Astrocyte (in vitro differentiated cells and primary cell): Measurements from ENCODE around the gene SLCO4A1.

ENCODE experiments used
- EZH2 ChIP-seq: IDR thresholded peaks from 2 replicates; pipeline ENCODE4 v1.6.1; 2012; ENCODE audit warnings: mild to moderate bottlenecking, low read length, inconsistent platforms; ENCODE audit not compliant: insufficient read depth
- TF ChIP-seq, protein P1 (sequence below): IDR thresholded peaks from 2 replicates; pipeline ENCODE4 v1.5.1; 2011; ENCODE audit warnings: low read depth, mild to moderate bottlenecking, inconsistent platforms, low read length, moderate library complexity; ENCODE audit not compliant: insufficient read depth

DNA sequence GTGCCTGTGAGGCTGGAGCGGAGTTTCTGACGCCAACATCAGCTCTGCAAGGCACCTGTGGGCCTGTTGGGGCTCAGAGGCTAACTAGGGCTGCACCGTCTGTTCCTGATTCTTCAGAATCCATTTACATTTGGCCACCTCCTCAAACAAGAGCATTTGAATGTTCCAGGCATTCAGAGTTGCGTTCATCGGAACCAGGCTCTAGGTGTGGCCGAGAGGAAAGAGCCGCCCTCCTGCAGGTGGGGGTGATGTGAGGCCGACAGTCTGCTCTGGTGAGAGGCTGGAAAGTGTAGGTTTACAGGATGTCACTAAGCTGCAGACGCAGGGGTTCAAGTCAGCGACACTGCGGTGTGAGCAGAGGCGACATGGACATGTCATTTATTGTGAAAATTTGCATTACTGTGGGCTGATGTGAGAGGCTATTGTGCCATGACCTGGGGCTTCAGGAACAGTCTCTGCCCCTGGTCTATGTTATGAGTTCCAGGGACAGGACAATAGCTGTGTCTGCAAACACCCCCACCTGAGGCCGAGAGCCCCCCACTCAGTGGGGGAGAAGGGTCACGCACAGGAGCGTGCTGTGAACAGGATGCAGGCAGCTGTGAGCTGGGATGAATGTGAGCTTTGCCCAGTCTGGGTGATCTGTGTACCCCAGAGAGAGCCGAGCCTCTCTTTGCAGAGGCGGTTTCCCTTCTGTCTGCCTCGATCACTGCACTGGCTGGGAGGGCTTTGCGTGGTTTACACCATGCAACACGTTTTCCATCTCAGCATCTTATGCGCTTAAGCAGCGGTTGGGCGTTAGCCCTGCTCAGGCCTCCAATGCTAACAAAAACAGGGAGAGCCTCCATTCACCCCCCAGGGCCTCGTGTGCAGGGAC lies 21.1 kb downstream of the SLCO4A1 start:
- TF ChIP-seq, protein P1, sequence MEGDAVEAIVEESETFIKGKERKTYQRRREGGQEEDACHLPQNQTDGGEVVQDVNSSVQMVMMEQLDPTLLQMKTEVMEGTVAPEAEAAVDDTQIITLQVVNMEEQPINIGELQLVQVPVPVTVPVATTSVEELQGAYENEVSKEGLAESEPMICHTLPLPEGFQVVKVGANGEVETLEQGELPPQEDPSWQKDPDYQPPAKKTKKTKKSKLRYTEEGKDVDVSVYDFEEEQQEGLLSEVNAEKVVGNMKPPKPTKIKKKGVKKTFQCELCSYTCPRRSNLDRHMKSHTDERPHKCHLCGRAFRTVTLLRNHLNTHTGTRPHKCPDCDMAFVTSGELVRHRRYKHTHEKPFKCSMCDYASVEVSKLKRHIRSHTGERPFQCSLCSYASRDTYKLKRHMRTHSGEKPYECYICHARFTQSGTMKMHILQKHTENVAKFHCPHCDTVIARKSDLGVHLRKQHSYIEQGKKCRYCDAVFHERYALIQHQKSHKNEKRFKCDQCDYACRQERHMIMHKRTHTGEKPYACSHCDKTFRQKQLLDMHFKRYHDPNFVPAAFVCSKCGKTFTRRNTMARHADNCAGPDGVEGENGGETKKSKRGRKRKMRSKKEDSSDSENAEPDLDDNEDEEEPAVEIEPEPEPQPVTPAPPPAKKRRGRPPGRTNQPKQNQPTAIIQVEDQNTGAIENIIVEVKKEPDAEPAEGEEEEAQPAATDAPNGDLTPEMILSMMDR, result no peak
- no peak for TF ChIP-seq EZH2
